Measurements from ENCODE around the gene ENPP1.
"Not testable (repeated sequence)": the region's sequence is repeated elsewhere in the genome, so short reads cannot be mapped to it uniquely, and the experiment has no call there.

Gene ENPP1

GRCh38 chr6:131916091-131916796 is 108.4 kb downstream of the ENPP1 start:
- DNase-seq (ENCODE audit: low read depth) = not testable (repeated sequence)

GRCh38 chr6:131916847-131917246 is 109.0 kb downstream of the ENPP1 start:
- DNase-seq (ENCODE audit: low read depth) = no peak

- no peak for DNase-seq (ENCODE audit: low read depth)
Observed at GRCh38 chr6:131917318-131917717, 109.5 kb downstream of the ENPP1 start.

- no peak for DNase-seq (ENCODE audit: low read depth)
Observed at GRCh38 chr6:131917763-131918649, 110.2 kb downstream of the ENPP1 start.

- no peak for DNase-seq (ENCODE audit: low read depth)
Observed at GRCh38 chr6:131918650-131919355, 111.0 kb downstream of the ENPP1 start.

GRCh38 chr6:131920656-131921055 is 112.8 kb downstream of the ENPP1 start:
- no peak for DNase-seq (ENCODE audit: low read depth)

- no peak for DNase-seq (ENCODE audit: low read depth)
Observed at GRCh38 chr6:131923356-131923755, 115.5 kb downstream of the ENPP1 start.

- DNase-seq (ENCODE audit: low read depth) = no peak
Observed at GRCh38 chr6:131924881-131925474, 117.2 kb downstream of the ENPP1 start.

- DNase-seq (ENCODE audit: low read depth) = no peak
Observed at GRCh38 chr6:131929264-131929663, 121.4 kb downstream of the ENPP1 start.

GRCh38 chr6:131929976-131930375 is 122.2 kb downstream of the ENPP1 start:
- no peak for DNase-seq (ENCODE audit: low read depth)

GRCh38 chr6:131931063-131931750 is 123.4 kb downstream of the ENPP1 start:
- DNase-seq (ENCODE audit: low read depth) = no peak

GRCh38 chr6:131936156-131936555 is 128.3 kb downstream of the ENPP1 start:
- no peak for DNase-seq (ENCODE audit: low read depth)

- no peak for DNase-seq (ENCODE audit: low read depth)
Observed at GRCh38 chr6:131937226-131937625, 129.4 kb downstream of the ENPP1 start.

- DNase-seq (ENCODE audit: low read depth) = no peak
Observed at GRCh38 chr6:131937703-131938631, 130.1 kb downstream of the ENPP1 start.

Data from T-helper 22 cell (primary cell).